ENCODE data around the gene UGT1A3. TPM values are rescaled to one million over a fixed set of nuclear protein-coding genes. Genes with fewer than 3 reads are reported as not detected.

The UGT1A3 gene
- total and polyA plus RNA-seq, 2 donors (not counting 1 experiment from before 2014, with no cell fraction given), result not detected

- no peaks in the 10 kb centered on the region for H4K20me1 ChIP-seq (ENCODE audit: control insufficient read depth, insufficient read depth, low read length, poor library complexity, severe bottlenecking)
- TF ChIP-seq CTCF (IDR thresholded peaks at IDR 0.05), result no peak
- TF ChIP-seq EZH2 (IDR thresholded peaks at IDR 0.05; ENCODE audit: borderline replicate concordance, insufficient read depth, low read depth, low read length, poor library complexity, severe bottlenecking), result no peak
- no peak overlapping the region for H3K4me3 ChIP-seq (ENCODE audit: control extremely low read depth in 1 of 5, extremely low read depth in 1 of 5, insufficient read depth in 1 of 5, low read depth in 2 of 5, low read length in 4 of 5)
- ChIA-PET CTCF (no interaction called here), POLR2A (no interaction called here)
- Mint-ChIP-seq H3K27ac (no peak overlapping the region), H3K4me1 (no peaks in the 10 kb centered on the region), H3K27me3 (peaks cover 8% of the 10 kb centered on the region), H3K4me3 (no peak overlapping the region), H3K9me3 (ENCODE audit: insufficient read depth) (peaks cover 1% of the 10 kb centered on the region)
- no peak overlapping the region for H3K27ac ChIP-seq (ENCODE audit: low read length in 2 of 2)
- H3K79me2 ChIP-seq (ENCODE audit: control insufficient read depth, insufficient read depth, low read length), result no peaks in the 10 kb centered on the region
- intact Hi-C loops (cut with micrococcal nuclease), result no loop called here
- H3K27me3 ChIP-seq (replicated peaks in 1 of 4; ENCODE audit: control extremely low read depth in 1 of 4, control insufficient read depth in 3 of 4, insufficient read depth in 4 of 4, low read length in 3 of 4), result no peaks in the 10 kb centered on the region
- H3K4me1 ChIP-seq (ENCODE audit: control insufficient read depth in 2 of 2, insufficient read depth in 2 of 2, low read length in 2 of 2), result no peaks in the 10 kb centered on the region
- no peak overlapping the region for H3K4me2 ChIP-seq (replicated peaks; ENCODE audit: low read depth, low read length, poor library complexity, severe bottlenecking)
- DNase-seq (no peak), ATAC-seq (ENCODE audit: low read depth) (no peak)
- H2AFZ ChIP-seq (ENCODE audit: insufficient read depth, low read depth, low read length, poor library complexity, severe bottlenecking), result no peak overlapping the region
- peaks cover 0 to 8% (median 0%) of the 10 kb centered on the region in 3 donors for H3K9me3 ChIP-seq (ENCODE audit: control extremely low read depth in 1 of 3, control insufficient read depth in 2 of 3, insufficient read depth in 1 of 3, low read length in 2 of 3)
- 92% methylated on average over 18 of the region's 18 CpGs for WGBS (ENCODE audit: insufficient coverage)
- H3K9ac ChIP-seq (ENCODE audit: low read length), result no peak overlapping the region
- no peaks in the 10 kb centered on the region for H3K36me3 ChIP-seq (replicated peaks in 1 of 2; ENCODE audit: control extremely low read depth in 1 of 2, control insufficient read depth in 1 of 2, extremely low read depth in 1 of 2, insufficient read depth in 2 of 2, low read length in 1 of 2)
These were observed 62.5 kb downstream of the UGT1A3 start for GRCh38 chr2:233791151-233791882.

- Mint-ChIP-seq H3K27me3 (peaks cover 6% of the 10 kb centered on the region), H3K4me3 (no peak overlapping the region), H3K9me3 (ENCODE audit: insufficient read depth) (peaks cover 2% of the 10 kb centered on the region), H3K27ac (no peak overlapping the region), H3K4me1 (no peaks in the 10 kb centered on the region)
- H3K79me2 ChIP-seq (ENCODE audit: control insufficient read depth, insufficient read depth, low read length), result no peaks in the 10 kb centered on the region
- ATAC-seq (ENCODE audit: low read depth) (no peak), DNase-seq (no peak)
- ChIA-PET POLR2A (no interaction called here), CTCF (no interaction called here)
- H3K9ac ChIP-seq (ENCODE audit: low read length), result no peak overlapping the region
- H3K9me3 ChIP-seq (ENCODE audit: control extremely low read depth in 1 of 3, control insufficient read depth in 2 of 3, insufficient read depth in 1 of 3, low read length in 2 of 3), result peaks cover 0 to 8% (median 0%) of the 10 kb centered on the region in 3 donors
- no peak overlapping the region for H2AFZ ChIP-seq (ENCODE audit: insufficient read depth, low read depth, low read length, poor library complexity, severe bottlenecking)
- no peak overlapping the region for H3K27ac ChIP-seq (ENCODE audit: low read length in 2 of 2)
- no peak overlapping the region for H3K4me3 ChIP-seq (ENCODE audit: control extremely low read depth in 1 of 5, extremely low read depth in 1 of 5, insufficient read depth in 1 of 5, low read depth in 2 of 5, low read length in 4 of 5)
- H3K4me2 ChIP-seq (replicated peaks; ENCODE audit: low read depth, low read length, poor library complexity, severe bottlenecking), result no peak overlapping the region
- no peaks in the 10 kb centered on the region for H3K36me3 ChIP-seq (replicated peaks in 1 of 2; ENCODE audit: control extremely low read depth in 1 of 2, control insufficient read depth in 1 of 2, extremely low read depth in 1 of 2, insufficient read depth in 2 of 2, low read length in 1 of 2)
- no peaks in the 10 kb centered on the region for H3K27me3 ChIP-seq (replicated peaks in 1 of 4; ENCODE audit: control extremely low read depth in 1 of 4, control insufficient read depth in 3 of 4, insufficient read depth in 4 of 4, low read length in 3 of 4)
- intact Hi-C loops (cut with micrococcal nuclease), result no loop called here
- H3K4me1 ChIP-seq (ENCODE audit: control insufficient read depth in 2 of 2, insufficient read depth in 2 of 2, low read length in 2 of 2), result no peaks in the 10 kb centered on the region
- no peaks in the 10 kb centered on the region for H4K20me1 ChIP-seq (ENCODE audit: control insufficient read depth, insufficient read depth, low read length, poor library complexity, severe bottlenecking)
- TF ChIP-seq EZH2 (IDR thresholded peaks at IDR 0.05; ENCODE audit: borderline replicate concordance, insufficient read depth, low read depth, low read length, poor library complexity, severe bottlenecking) (no peak), CTCF (IDR thresholded peaks at IDR 0.05) (no peak)
- WGBS (ENCODE audit: insufficient coverage), result 78% methylated on average over 9 of the region's 9 CpGs
These were observed 63.1 kb downstream of the UGT1A3 start for GRCh38 chr2:233791883-233792329.

All from B cell (primary cell).